Lower leg skin (tissue), 3 donors: ENCODE data around the gene NAALADL2.
"Not testable (repeated sequence)": the region's sequence is repeated elsewhere in the genome, so short reads cannot be mapped to it uniquely, and the experiment has no call there.

Source experiments
- CTCF ChIP-seq, 3 donors: fragments of 450-650 bp; IDR thresholded peaks; one replicate each; pipeline ENCODE4 v1.5.1; 2016; ENCODE audit warnings: antibody characterized with exemption in 3 of 3, mild to moderate bottlenecking in 3 of 3, moderate library complexity in 2 of 3
- POLR2A ChIP-seq, 2 donors: fragments of 450-650 bp; IDR thresholded peaks; one replicate each; pipeline ENCODE4 v1.6.1; 2016 to 2017; ENCODE audit warnings: antibody characterized with exemption in 2 of 2, mild to moderate bottlenecking in 1 of 2, moderate library complexity in 1 of 2

- not testable (repeated sequence) for TF ChIP-seq CTCF, POLR2A (IDR thresholded peaks at IDR 0.05)
These were observed 963.8 kb downstream of the NAALADL2 start for GRCh38 chr3:175822766-175823491.
